ENCODE results near the gene KCNJ5.

DNA sequence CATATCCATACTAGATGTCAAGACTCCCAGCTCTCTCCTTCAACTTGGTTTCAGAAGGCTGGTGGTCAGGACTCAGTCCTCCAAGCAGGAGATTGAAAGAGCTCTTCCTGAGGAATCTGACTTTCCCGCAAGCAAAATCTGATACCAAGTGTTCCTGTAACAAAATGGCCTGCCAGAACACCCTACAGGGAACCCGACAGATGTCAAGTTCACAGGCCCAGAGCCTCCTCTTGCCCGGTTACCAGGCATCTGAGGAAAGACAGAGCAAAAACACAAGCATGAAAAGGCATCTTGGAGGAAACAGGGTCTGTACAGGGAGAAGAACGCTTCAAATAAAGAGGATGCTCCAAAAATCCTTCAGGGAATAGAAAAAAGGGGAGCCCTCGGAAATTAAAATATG is 8.7 kb upstream of the KCNJ5 start:
- TF ChIP-seq POLR2A (IDR thresholded peaks at IDR 0.05): no peak
- TF ChIP-seq, protein P1, sequence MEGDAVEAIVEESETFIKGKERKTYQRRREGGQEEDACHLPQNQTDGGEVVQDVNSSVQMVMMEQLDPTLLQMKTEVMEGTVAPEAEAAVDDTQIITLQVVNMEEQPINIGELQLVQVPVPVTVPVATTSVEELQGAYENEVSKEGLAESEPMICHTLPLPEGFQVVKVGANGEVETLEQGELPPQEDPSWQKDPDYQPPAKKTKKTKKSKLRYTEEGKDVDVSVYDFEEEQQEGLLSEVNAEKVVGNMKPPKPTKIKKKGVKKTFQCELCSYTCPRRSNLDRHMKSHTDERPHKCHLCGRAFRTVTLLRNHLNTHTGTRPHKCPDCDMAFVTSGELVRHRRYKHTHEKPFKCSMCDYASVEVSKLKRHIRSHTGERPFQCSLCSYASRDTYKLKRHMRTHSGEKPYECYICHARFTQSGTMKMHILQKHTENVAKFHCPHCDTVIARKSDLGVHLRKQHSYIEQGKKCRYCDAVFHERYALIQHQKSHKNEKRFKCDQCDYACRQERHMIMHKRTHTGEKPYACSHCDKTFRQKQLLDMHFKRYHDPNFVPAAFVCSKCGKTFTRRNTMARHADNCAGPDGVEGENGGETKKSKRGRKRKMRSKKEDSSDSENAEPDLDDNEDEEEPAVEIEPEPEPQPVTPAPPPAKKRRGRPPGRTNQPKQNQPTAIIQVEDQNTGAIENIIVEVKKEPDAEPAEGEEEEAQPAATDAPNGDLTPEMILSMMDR (IDR thresholded peaks at IDR 0.05): no peak
